NB4 (cell line): Measurements from ENCODE around the gene PCSK6.
A peak's percentile ranks its signal among the peaks of the same experiment; 100 is the strongest.

Source experiments
- CTCF ChIP-seq: IDR thresholded peaks from one replicate; pipeline ENCODE4 v1.5.1; 2012; ENCODE audit warnings: low read depth, low read length
- MAX ChIP-seq: IDR thresholded peaks from 2 replicates; pipeline ENCODE4 v1.6.1; 2011; ENCODE audit warnings: low read depth, low read length
- POLR2A ChIP-seq: IDR thresholded peaks from 2 replicates; pipeline ENCODE4 v1.6.1; 2011; ENCODE audit warnings: mild to moderate bottlenecking; ENCODE audit not compliant: insufficient read length; ENCODE audit errors: extremely low read depth

- TF ChIP-seq CTCF (peak; percentile 82), POLR2A (no peak), MAX (peak; percentile 90)
Observed at GRCh38 chr15:101320501-101321052, 168.9 kb downstream of the PCSK6 start.
